Measurements from ENCODE around the gene NUP42. TPM values are rescaled to one million over a fixed set of nuclear protein-coding genes. Genes with fewer than 3 reads are reported as not detected.

The NUP42 gene
- total RNA-seq, 1 donor from 2014 or later = 16.7 TPM

- H3K4me1 ChIP-seq = no peaks in the 10 kb centered on the region
- no peaks in the 10 kb centered on the region for H3K27me3 ChIP-seq
- H3K27ac ChIP-seq = no peak overlapping the region
- no peak overlapping the region for H3K4me3 ChIP-seq
- DNase-seq (ENCODE audit: low spot score in 2 of 2) = no peak
- TF ChIP-seq CTCF (IDR thresholded peaks at IDR 0.05) = no peak
- intact Hi-C loops (cut with DNase I) = no loop called here
- H3K36me3 ChIP-seq = no peaks in the 10 kb centered on the region
- H3K9me3 ChIP-seq = no peaks in the 10 kb centered on the region
Measured at GRCh38 chr7:23226844-23227450, 45.1 kb downstream of the NUP42 start.

- intact Hi-C loops (cut with DNase I) = no loop called here
- no peak overlapping the region for H3K4me3 ChIP-seq
Measured at GRCh38 chr7:23228412-23228811, 46.6 kb downstream of the NUP42 start.

GRCh38 chr7:23230641-23231101, 48.8 kb downstream of the NUP42 start:
- Histone ChIP-seq H3K9me3 (no peaks in the 10 kb centered on the region), H3K27ac (no peak overlapping the region), H3K4me1 (no peaks in the 10 kb centered on the region)

More at GRCh38 chr7:23228412-23228811, 46.6 kb downstream of the NUP42 start:
- H3K4me1 ChIP-seq = no peaks in the 10 kb centered on the region
- TF ChIP-seq CTCF (IDR thresholded peaks at IDR 0.05) = no peak
- no peak overlapping the region for H3K27ac ChIP-seq
- H3K27me3 ChIP-seq = no peaks in the 10 kb centered on the region
- no peaks in the 10 kb centered on the region for H3K36me3 ChIP-seq
- no peak for DNase-seq (ENCODE audit: low spot score in 2 of 2)
- no peaks in the 10 kb centered on the region for H3K9me3 ChIP-seq

GRCh38 chr7:23232966-23233365, 51.1 kb downstream of the NUP42 start:
- no peak for DNase-seq (ENCODE audit: low spot score in 2 of 2)
- no peaks in the 10 kb centered on the region for H3K9me3 ChIP-seq
- no peak for TF ChIP-seq CTCF (IDR thresholded peaks at IDR 0.05)
- no peaks in the 10 kb centered on the region for H3K4me1 ChIP-seq
- H3K27me3 ChIP-seq = no peaks in the 10 kb centered on the region
- intact Hi-C loops (cut with DNase I) = no loop called here
- H3K4me3 ChIP-seq = no peak overlapping the region
- H3K27ac ChIP-seq = no peak overlapping the region
- no peaks in the 10 kb centered on the region for H3K36me3 ChIP-seq

More at GRCh38 chr7:23230641-23231101, 48.8 kb downstream of the NUP42 start:
- Histone ChIP-seq H3K36me3 (no peaks in the 10 kb centered on the region), H3K27me3 (no peaks in the 10 kb centered on the region), H3K4me3 (no peak overlapping the region)
- TF ChIP-seq CTCF (IDR thresholded peaks at IDR 0.05) = no peak
- DNase-seq (ENCODE audit: low spot score in 2 of 2) = no peak
- intact Hi-C loops (cut with DNase I) = no loop called here

GRCh38 chr7:23234569-23235296, 52.9 kb downstream of the NUP42 start:
- Histone ChIP-seq H3K27ac (no peak overlapping the region), H3K9me3 (no peaks in the 10 kb centered on the region), H3K4me3 (no peak overlapping the region), H3K4me1 (no peaks in the 10 kb centered on the region), H3K36me3 (no peaks in the 10 kb centered on the region), H3K27me3 (no peaks in the 10 kb centered on the region)
- DNase-seq (ENCODE audit: low spot score in 2 of 2) = no peak
- no peak for TF ChIP-seq CTCF (IDR thresholded peaks at IDR 0.05)
- intact Hi-C loops (cut with DNase I) = no loop called here
